Activated CD4-positive, alpha-beta T cell treated with anti-CD3 and anti-CD28 coated beads, Interleukin-10, Interleukin-2, amounts not matched to agents 100 ng/mL and 50 ng/mL, durations not matched to agents 16 hours and 8 hours (primary cell): ENCODE data around the gene PTPRN2.

Source experiments
- DNase-seq: peaks from one replicate; pipeline ENCODE4 v3.0.0-alpha.2; 2020

The PTPRN2 gene

DNA sequence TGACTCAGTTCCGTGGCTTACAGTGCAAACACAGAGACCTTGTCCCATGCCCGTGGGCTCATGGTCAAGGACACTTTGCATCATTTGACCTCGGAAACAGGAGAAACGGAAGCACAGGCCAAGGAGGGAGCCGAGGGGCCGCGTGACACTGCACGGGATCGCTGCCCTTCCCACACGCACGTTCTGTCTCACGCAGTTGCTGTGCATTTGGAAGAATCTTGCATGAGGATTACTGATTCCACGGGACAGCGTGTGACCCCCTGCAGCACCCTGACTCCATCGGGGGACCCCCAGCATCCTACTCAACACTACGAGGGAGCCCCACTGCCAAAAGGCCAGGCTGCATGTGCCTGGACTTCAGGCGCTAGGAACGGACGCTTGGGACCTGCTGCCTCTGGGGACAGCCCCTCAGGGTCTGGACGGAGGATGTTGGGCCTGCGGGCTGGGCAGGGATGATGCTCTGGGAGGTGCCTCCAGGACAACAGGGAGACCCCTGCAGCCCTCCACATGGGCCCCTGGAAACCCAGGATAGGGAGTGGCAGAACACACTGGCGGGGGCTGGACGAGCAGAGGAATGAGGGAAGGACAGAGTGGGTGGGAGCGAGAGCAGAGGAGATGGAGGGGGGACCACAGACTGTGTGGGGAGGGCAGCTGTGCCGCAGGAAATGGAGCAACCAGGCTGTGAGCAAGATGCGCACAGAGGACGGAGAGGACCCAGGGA lies 1028.6 kb downstream of the PTPRN2 start:
- no peak for DNase-seq

DNA sequence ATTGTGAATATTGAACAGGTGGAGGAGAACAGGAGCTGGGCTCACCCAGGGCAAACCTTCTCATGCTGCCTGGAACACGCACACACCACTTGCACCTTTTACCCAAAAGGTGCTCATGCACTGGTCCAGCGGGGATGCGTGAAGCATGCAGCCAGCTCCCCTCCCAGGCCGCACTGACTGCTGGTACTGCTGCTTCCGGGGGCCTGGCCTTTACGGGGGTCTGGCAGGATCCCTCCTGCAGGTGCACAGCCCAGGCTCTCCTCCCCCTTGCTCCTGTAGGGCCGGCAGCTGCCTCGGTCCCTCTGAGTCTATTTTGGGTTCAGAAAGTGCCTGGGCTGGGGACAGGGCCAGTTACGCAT lies 1029.1 kb downstream of the PTPRN2 start:
- DNase-seq = no peak

DNA sequence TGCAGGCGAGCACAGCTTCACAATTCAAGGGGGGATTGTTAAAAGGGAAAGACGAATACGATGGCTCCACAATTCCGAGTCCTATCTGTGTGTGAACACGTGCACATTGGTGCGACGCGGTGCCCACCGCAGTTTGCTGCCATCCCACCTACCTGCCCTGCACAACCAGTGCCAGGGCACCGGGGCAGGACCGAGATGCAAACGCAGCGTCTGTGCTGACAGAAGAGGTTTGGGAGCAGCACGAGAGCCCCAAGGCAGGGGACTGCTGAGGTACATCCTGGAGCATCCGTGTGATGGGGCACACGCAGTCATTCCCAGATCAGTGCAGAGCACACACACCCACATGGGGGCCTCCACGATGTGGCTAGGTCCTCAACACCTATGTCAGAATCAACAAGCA lies 1029.6 kb downstream of the PTPRN2 start:
- DNase-seq = no peak

DNA sequence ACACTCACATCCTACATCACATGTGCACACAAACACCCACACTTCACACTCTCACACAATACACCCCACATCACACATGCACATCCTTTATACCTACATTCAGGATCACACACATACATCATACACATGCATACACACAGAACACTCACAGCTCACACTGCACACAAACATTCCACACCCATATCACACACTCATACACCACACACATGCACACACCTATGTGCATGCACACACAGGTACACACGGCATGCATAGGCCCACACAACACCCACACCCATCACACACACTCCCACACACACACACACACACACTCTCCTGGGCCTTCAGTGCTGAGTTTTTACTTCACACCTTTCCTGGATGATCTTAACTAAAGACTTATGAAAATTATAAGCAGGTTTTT lies 1030.4 kb downstream of the PTPRN2 start:
- no peak for DNase-seq

DNA sequence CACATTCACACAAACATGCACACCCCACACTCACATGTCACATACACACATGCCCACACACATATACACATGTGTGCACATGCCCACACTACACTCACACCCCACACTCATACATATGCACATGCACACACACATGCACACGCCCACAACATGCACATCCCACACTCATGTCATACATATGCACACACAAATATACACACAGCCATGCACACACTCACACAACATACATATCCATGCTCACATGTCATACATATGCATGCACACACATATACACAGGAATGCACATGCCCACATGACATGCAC lies 1031.0 kb downstream of the PTPRN2 start:
- no peak for DNase-seq

DNA sequence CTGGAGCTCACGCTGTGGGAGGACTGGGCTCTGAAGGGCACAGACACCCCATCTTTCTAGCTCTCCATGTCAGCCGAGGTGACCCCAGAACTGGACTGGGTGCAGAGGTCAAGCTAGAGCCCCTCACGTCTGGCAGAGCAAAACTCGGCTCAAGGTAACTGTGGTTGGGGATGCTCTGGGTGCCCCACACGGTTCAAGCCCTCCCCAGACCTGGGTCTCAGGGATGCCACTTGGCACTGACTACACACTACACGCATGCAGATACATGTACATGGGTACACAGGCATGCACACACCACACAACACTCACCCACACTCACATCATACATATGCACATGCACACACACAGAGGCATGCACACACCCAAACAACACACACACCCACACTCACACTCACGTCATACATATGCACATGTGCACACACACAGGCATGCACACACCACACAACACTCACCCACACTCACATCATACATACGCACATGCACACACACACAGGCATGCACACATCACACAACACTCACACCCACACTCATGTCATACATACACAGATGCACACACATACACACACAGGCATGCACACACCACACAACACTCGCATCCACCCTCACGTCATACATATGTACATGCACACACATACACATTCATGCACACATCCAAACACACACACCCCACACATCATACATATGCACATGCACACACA lies 1031.5 kb downstream of the PTPRN2 start:
- DNase-seq = no peak

DNA sequence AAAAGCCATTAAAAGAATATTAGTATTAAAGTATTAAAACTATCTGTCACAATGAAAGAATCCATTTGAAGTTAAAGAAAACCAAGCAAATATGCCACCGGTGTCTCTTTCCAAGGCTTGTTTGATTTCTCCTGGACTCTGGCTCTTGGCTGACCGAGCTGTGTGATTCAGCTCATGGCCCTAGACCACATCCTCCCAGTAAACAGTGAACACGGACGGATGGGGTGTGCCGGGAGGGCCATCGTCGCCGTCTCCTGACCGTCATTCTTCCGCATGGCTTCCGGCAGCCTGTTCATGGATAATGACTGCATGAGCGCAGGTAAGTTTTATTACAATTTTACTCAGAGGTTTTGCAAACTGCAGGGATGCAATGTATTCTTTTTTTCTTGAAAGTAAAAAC lies 1032.3 kb downstream of the PTPRN2 start:
- no peak for DNase-seq

DNA sequence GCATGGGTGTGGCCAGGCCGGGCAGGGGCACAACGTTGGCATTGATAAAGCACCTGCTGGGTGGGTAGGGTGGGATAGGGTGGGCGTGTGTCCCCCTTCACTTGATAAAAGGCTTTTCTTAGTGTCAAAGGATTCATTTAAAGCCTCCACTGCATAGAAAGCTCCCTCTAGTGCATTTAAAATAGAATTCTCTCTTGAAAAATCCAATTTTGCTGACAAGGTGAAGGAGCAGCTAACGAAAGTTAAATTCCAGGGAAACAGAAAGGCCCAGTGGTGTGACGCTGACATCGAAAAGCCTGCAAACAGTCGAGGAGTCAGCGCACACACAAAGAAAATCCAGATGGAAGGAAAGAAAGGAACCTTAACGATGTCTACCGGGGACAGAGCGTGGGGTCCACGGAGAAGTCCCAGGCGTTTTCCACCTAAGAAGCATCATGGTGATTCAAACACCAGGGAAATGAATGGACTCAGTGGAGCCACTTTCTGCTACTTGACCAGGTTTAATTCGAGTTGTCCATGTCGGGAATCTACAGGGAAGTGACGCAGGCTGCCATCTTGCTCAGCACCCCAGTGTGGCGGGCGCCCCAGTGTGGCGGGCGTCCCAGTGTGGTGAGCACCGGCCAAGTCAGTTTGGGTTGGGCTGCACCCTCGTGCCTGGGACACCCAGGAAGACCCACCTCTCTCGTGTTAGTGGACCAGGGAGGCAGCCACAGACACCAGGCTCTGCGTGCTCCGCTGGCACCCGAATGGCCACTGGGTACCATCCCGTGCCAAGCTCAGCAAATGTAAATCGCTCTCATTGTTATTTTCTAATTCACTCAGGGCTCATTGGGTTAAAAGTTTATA lies 1033.0 kb downstream of the PTPRN2 start:
- no peak for DNase-seq

DNA sequence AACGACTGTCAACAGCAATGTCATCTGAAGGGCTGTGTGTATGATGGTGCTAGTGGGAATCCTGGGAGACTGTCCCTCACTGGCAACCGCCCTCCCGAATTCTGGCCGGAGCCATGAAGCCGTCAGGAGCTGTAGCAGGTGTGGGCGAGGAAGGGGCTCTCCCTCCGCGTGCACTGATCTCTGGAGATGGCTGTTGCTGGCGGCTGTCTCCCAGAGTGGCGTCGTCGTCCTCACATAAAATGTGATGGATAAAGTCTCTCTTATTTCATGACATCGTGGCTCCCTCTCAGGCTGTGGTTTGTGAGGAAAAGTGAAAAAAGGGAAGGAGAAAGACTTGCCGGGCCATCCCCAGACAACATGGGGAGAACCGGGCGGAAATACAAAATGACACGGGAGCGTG lies 1034.4 kb downstream of the PTPRN2 start:
- DNase-seq = no peak

DNA sequence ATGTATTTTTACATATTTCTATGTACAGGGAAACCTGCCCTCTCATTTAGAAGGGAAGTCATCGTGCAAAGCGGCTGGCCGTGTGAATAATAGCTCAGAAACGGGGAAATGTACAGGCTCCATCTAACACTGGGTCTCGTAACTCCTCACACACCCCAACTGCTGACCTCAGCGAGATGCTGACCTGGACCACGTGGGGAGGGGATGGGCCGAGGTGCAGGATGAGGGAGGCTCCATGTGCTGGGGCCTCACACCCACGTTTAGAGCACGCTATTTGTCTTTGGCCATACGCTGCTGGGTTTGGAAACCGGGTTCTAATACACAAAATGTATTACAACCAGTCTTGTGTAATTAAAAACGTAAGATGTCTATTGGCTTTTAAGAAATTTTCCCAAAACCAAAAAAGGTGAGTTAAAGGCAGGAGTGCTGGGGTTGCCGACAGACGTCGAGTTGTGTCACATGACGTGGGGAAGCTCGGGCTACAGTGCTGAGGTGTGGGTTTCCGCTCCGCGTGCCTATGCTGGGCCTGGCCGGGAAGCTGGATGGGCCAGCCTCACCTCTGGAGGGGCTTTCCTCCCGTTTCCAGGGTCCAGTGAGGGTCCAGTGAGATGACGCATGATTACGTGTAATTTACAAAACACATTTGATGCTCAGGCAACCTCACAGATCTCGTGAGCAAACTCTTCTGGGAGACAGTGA lies 1035.2 kb downstream of the PTPRN2 start:
- no peak for DNase-seq

DNA sequence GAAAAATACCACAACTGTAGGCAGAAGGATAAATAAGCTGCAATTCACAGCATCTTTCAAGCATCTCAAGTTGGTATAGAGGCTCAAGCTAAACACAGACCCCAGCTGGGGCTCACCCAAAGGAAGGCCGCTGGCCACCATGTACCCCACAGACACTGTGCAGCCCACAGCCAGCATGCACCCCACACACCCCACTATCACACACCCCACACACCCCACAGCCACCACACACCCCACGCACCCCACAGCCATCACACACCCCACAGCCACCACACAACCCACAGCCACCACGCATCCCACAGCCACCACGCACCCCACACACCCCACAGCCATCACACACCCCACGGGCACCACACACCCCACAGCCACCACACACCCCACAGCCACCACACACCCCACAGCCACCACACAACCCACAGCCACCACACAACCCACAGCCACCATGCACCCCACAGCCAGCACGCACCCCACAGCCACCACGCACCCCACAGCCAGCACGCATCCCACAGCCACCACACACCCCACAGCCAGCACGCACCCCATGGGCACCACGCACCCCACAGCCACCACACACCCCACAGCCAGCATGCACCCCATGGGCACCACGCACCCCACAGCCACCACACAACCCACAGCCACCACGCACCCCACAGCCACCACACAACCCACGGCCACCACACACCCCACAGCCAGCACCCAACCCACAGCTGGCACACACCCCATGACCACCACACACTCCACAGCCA lies 1036.1 kb downstream of the PTPRN2 start:
- DNase-seq = no peak

DNA sequence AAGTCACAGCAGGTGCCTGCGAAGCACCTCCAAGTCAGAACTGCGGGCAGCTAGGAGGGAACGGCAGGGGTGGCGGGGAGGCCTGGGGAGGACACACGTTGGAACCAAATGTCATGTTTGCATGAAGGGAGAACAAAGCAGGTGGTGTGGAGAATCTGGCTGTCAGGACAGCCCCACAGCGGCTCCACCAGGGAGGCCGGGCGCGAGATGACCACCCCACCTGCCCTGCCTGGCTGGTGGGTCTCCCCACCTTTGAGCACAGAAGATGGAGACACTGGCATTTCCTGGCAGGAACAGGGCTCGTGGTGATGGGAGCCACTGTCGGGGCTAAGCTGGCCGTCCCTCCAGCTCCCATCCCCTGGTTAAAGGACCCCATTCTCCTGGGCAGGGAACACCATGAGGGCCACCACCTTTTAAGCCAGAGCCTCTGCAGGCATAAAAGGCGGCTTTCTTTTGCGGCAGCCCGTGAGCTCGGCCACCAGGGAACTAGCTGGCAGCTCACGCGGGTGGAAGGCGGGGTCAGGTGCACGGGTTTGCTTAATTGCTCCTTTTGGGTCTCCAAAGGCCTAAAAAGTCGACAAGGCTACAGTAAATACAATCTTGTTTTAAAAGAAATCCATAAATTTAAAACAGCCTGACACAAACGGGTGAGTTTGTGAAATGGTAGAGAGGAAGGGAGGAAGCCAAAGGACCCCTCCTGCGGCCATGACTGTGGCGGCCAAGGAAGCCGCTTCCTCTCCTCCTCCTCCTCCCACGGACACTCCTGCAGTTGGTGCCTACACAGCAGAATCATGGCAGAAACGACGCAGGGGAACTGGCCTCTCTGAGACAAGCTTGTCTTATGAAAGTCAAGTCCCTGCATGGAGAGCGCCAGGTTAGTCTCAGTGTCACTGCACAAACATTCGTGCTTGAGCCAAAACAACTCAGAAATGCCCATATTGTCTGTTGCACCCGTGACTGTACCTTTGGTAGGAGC lies 1037.0 kb downstream of the PTPRN2 start:
- no peak for DNase-seq

DNA sequence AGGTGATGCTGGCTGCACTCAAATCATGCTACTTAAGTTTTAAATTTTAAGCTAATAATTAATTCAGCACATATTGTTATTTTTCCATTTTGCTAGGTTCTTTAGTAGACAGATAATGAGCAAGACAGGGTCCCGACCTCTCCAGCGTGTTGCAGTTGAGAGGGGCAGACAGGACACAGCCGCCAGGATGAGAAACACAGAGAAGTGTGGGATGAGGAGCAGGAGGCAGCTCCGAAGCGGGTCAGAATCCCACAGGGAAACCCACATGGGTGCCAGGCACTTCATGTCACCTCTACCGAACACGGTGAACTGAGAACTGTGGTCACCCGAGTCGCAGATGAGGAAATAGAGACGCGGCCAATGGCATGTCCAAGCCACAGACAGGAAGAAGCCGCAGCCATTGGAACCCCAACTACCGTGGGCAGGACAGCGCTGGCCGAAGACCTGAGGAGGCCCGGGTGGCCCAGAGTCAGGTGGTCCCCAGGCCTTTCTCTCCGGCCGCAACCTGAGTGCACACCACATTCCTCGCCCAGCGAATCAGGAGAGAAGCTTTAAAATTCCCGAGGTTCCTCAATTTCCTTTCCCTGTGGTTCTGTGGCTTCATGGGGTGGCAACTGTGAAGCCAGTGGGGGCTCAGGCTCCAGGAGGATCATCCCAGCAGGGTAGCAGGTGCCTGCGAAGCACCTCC lies 1037.9 kb downstream of the PTPRN2 start:
- DNase-seq = no peak

DNA sequence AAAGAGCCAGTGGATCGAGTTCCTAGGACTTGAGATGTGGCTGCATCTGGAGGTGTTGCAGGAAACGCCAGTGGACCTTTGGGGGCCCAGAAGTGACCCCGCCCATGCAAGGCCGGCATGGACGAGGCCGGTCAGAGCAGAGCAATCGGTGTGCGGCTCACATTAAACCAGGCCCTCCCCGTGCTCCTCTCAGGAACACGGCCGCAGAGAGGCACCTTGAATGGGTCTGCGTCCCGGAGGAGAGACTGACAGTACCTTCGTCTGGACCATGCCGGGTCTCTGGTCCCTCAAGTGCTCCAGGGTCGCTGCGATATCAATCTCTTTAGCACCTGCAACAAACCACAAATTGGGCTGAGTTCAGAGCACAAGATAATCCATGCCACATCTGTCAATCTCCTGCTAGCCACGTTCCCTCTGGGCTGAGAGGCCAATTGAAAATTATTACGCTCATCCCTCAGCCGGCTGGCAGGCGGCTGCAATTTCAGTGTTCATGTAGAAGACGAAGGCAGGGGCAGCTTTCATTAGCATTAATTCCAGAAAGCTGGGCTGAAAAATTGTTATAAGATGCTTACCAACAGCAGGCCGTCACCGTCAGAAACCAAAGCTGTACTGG lies 1038.8 kb downstream of the PTPRN2 start:
- no peak for DNase-seq

DNA sequence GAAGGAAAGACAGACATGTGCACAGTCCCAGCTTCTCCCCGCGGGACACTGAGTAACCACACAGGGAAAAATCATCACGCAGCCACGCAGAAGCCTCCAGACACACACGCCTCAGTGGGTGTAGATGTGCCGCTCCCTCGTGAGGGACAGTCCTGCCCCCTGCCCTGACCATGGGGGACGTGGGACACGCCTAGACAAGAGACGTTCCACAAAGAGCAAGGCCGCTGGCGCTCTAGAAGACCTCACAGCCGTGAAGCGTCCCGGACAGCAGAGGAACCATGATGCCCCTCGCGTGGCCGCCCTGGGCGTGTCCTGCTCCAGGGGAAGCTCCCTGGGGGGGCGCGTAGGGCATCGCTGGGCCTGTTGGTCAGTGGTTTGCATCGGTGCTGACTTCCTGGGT lies 1040.0 kb downstream of the PTPRN2 start:
- no peak for DNase-seq

DNA sequence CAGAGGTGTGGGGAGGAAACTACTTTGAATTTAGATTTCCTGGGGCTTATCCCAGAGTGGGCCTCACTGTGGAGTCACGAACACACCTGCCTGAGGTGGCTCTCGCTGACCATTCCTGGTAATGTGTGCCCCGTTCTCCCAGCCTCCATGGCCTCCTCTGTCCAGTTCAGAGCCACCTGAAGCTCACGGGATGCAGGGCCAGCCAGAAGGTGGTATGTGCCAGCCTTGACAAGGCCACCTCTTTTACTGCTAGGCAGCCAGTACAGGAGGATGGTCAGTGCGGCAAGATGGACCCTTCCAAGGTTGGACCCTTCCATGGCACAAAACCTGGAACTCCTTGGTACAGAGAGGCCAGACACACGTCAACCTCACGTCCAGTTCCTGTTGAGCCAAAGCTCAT lies 1040.5 kb downstream of the PTPRN2 start:
- no peak for DNase-seq

DNA sequence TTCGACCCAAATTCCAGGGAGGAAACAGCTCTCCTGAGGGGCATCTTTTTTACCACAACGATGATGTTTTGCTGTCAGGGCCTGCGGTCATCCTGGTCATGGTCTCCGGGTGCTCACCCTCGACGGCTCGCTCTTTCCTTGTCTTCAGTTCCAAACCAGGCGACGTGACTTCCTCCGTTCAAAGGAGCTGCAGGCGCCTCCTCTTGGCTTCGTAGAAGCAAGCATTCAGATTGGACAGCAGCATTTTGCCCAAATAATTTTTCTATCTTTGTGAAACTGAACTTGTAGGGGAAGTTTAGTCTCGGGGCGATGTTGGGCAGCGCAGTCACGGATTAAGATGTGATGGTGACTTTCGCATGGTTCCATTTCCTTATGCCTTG lies 1042.0 kb downstream of the PTPRN2 start:
- DNase-seq = no peak

DNA sequence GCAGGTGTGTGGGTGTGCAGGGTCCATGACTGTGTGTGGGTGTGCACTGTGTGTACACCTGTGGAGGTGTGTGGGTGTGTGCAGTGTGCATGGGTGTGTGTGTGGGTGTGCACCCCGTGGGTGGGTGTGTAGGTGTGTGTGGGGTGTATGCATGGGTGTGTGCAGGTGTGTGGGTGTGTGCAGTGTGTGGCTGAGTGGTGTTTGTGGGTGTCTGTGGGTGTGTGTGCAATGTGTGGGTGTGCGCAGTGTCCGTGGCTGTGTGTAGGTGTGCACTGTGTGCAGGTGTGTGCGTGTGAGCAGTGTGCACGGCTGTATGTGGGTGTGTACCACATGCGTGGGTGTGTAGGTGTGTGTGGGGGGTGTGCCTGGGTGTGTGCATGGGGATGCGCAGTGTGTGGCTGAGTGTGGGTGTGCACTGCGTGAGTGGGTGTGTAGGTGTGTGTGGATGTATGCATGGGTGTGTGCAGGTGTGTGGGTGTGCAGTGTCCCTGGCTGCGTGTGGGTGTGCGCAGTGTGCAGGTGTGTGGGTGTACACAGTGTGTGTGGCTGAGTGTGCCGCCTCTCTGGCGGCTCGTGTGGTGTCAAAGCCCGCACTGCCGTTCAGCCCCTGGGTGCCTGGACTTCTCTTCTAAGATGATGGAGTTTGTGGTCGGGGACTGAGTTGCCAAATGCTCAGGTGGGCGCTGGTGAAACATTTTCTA lies 1042.5 kb downstream of the PTPRN2 start:
- DNase-seq = no peak

DNA sequence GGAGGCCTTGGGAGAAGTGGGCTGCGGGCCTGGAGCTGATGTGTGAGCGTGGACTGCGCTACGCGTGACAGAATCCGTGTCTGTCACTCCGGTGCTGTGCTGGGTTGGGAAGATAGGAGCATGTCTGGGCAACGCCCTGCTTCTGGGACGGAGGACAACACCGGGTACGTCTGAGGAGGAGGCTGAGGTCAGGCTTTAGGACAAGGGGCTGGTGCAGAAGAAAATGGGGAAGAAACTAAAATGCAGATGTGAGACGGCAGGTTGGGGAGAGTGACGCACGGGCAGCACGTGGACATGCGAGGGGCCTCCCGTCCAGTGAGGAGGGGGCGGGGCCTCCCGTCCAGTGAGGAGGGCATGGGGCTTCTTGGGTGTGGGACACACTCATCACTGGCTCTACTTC lies 1043.4 kb downstream of the PTPRN2 start:
- DNase-seq = no peak

DNA sequence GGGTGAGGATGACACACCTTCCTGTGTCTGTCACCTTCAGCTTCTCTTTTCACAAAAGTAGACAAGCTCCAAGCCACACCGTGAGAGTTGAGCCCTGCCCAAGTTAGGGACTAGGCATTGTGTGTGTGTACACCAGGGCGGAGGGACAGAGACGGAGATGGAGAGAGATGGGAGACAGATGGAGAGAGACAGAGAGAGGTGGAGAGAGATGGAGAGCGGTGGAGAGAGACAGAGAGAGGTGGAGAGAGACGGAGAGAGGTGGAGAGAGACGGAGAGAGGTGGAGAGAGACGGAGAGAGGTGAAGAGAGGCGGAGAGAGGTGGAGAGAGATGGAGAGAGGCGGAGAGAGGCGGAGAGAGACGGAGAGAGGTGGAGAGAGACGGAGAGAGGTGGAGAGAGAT lies 1043.8 kb downstream of the PTPRN2 start:
- DNase-seq = no peak
